LNCaP clone FGC (cell line): ENCODE measurements around the gene LCK.
"Not testable (repeated sequence)": the region's sequence is repeated elsewhere in the genome, so short reads cannot be mapped to it uniquely, and the experiment has no call there.

ENCODE experiments used
- DNase-seq: peaks from one replicate; pipeline ENCODE4 v3.0.0-alpha.2; 2011; ENCODE audit warnings: low read depth
- H3K4me3 ChIP-seq: 2 replicates; pipeline ENCODE4 v1.5.1; 2011; ENCODE audit warnings: mild to moderate bottlenecking, low read depth, low read length, control low read depth
- TF ChIP-seq, protein P1 (sequence below): IDR thresholded peaks from 2 replicates; pipeline ENCODE4 v1.5.1; 2012; ENCODE audit warnings: mild to moderate bottlenecking; ENCODE audit not compliant: control insufficient read depth, insufficient read depth; ENCODE audit errors: extremely low read depth

LCK gene

DNA sequence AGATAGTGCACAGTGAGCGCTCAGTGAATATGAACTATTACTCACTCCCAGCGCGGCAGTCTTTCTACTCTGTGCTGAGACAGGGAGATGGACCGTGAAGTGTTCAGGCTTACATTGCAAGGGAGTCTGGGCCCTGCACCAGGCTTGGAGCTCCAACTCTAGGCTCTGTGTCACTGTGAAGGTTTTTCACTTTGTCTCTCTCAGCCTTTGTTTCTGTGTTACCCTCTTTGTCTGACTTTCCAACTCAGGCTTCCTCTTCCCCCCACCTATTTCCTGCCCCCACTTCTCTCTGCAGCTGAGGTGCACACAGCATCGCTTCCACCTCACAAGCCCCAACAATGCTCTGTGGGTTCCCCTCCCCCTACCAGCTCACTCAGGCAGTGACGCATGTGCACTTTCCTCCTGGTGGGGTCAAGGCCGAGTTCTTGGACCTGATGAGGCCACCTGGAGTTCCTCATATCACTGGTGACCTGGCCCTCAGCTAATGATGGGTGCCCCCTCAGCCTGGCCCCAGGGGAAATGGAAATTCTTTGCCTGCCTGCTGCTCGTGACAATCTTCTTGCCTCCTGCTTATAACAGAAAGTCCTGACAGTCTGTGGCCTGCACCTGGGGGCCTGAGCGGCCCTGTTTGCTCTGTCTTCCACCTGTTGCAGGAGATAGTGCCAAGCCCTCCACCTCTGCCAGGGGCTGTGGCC lies 1.1 kb upstream of the LCK start:
- TF ChIP-seq, protein P1, sequence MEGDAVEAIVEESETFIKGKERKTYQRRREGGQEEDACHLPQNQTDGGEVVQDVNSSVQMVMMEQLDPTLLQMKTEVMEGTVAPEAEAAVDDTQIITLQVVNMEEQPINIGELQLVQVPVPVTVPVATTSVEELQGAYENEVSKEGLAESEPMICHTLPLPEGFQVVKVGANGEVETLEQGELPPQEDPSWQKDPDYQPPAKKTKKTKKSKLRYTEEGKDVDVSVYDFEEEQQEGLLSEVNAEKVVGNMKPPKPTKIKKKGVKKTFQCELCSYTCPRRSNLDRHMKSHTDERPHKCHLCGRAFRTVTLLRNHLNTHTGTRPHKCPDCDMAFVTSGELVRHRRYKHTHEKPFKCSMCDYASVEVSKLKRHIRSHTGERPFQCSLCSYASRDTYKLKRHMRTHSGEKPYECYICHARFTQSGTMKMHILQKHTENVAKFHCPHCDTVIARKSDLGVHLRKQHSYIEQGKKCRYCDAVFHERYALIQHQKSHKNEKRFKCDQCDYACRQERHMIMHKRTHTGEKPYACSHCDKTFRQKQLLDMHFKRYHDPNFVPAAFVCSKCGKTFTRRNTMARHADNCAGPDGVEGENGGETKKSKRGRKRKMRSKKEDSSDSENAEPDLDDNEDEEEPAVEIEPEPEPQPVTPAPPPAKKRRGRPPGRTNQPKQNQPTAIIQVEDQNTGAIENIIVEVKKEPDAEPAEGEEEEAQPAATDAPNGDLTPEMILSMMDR = no peak
- no peak for DNase-seq
- no peak overlapping the region for H3K4me3 ChIP-seq

DNA sequence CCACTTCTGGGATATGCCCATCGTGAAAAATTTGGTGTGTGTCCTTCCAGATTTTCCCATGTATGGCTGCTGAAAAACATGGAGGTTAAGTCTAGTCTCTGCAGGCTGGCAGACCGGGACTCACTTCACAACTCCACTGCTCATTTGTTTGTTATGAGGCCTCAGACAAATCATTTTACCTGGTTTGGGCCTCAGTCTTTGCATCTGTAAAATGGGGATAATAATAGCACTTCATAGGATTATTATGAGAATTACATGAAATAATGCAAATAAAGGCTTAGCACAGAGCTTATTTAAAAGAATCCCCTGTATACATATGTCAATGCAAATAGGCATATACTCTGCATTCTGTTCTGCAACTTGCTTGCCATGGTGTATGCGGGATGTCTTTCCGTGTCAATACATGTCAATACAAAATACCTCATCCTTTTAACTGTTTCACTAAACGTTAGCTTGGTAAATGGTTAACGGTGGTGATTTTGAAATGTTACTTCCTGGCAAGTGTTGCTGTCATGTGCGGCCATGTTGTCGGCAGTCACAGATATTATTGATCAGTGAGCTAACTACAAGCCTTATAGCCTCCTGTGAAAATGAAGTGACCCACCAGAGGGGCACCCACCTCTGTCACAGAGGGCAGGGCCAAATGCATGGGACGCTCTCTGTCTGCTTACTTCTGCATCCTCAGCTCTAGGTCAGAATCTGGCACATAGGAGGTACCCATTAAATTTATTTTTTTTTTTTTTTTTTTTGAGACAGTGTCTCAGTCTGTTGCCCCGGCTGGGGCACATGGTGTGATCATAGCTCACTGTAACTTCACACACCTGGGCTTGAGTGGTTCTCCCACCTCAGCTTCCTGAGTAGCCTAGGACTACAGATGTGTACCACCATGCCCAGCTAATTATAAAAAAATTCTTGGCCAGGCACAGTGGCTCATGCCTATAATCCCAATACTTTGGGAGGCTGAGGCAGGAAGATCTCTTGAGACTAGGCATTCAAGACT lies 4.3 kb downstream of the LCK start:
- DNase-seq = no peak
- TF ChIP-seq, protein P1 = no peak
- no peak overlapping the region for H3K4me3 ChIP-seq

DNA sequence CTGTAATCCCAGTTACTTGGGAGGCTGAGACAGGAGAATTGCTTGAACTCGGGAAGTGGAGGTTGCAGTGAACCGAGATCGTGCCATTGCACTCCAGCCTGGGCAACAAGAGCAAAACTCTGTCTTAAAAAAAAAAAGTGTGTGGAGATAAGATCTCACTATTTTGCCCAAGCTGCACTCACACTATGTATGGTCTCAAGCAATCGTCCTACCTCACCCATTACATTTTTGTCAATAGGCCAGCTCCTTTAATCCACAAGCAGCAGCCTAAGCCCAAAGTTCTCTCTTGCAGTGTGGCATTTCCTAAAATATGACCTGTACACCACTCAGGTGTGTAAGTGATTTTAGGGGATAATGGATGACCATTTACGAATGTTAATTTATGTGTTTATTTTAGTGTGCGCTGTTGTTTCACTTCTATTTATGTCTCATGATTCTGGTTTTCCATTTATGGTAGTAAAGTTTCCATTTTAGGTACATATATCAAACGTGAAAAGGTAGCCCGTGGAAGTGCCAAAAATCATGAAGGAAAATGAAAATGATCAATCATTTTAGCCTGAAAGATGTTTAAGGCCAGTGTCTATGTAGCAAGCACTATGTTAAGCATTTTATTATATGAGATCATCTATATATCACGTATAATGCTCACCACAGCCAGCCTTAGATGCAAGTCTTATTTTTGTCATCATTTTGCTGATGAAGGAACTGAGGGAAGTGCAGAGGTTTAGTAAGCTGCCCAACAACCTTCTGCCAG lies 5.6 kb downstream of the LCK start:
- TF ChIP-seq, protein P1 = no peak
- no peak overlapping the region for H3K4me3 ChIP-seq
- no peak for DNase-seq

DNA sequence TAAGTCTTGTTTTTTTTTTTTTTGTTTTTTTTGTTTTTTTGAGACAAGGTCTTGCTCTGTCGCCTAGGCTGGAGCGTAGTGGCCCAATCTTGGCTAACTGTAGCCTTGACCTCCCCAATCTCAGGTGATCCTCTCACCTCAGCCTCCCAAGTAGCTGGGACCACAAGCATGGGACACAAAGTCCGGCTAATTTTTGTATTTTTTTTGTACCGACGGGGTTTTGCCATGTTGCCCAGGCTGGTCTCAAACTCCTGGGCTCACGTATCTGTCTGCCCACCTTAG lies 6.1 kb downstream of the LCK start:
- TF ChIP-seq, protein P1 = no peak
- H3K4me3 ChIP-seq = no peak overlapping the region
- no peak for DNase-seq

DNA sequence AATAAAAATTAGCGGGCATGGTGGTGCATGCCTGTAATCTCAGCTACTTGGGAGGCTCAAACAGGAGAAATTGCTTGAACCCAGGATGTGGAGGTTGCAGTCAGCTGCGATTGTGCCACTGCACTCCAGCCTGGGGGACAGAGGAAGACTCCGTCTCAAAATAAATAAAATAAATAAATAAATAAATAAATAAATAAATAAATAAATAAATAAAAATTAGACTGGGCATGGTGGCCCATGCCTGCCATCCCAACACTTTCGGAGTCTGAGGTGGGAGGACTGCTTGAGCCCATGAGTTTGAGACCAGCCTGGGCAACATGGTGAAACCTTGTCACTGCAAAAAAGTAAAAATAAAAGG lies 12.2 kb downstream of the LCK start:
- H3K4me3 ChIP-seq, DNase-seq: not testable (repeated sequence)

GRCh38 chr1:32263744-32264143 lies 12.7 kb downstream of the LCK start:
- H3K4me3 ChIP-seq = no peak overlapping the region
- TF ChIP-seq, protein P1 = no peak
- no peak for DNase-seq

DNA sequence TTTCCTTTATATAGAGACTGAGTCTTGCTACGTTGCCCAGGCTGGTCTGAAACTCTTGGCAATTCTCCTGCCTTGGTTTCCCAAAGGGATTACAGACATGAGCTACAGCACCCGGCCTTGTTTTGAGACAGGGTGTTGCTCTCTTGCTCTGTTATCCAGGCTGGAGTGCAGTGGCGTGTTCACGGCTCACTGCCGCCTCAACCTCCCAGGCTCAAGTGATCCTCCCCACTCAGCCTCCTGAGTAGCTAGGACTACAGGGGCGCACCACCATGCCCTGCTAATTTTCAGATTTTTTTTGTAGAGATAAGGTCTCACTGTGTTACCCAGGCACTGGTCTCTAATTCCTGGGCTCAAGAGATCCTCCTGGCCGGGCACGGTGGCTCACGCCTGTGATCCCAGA lies 14.8 kb downstream of the LCK start:
- TF ChIP-seq, protein P1 = no peak
- no peak for DNase-seq
- H3K4me3 ChIP-seq = no peak overlapping the region
